HG02884 (cell line): ENCODE measurements around the gene ELOVL6.
"Not testable (repeated sequence)": the region's sequence is repeated elsewhere in the genome, so short reads cannot be mapped to it uniquely, and the experiment has no call there.

Experiments
- ATAC-seq: cut with Tn5 transposase; IDR thresholded peaks from one replicate; pipeline ENCODE4 v1.9.1; 2021; ENCODE audit warnings: mild to moderate bottlenecking, moderate library complexity; ENCODE audit not compliant: unreplicated experiment

ELOVL6 gene

GRCh38 chr4:110078148-110078547 lies 120.3 kb downstream of the ELOVL6 start:
- ATAC-seq: not testable (repeated sequence)

GRCh38 chr4:110076828-110077227 lies 121.6 kb downstream of the ELOVL6 start:
- not testable (repeated sequence) for ATAC-seq

GRCh38 chr4:110075891-110076290 lies 122.5 kb downstream of the ELOVL6 start:
- no peak for ATAC-seq

- ATAC-seq: no peak
Observed at GRCh38 chr4:110075083-110075738, 123.2 kb downstream of the ELOVL6 start.

GRCh38 chr4:110074570-110074969 lies 123.8 kb downstream of the ELOVL6 start:
- ATAC-seq: no peak

GRCh38 chr4:110073053-110073845 lies 125.2 kb downstream of the ELOVL6 start:
- ATAC-seq: no peak

- ATAC-seq: no peak
Observed at GRCh38 chr4:110071466-110071865, 126.9 kb downstream of the ELOVL6 start.

- ATAC-seq: no peak
Observed at GRCh38 chr4:110068248-110068647, 130.2 kb downstream of the ELOVL6 start.

GRCh38 chr4:110064934-110065333 lies 133.5 kb downstream of the ELOVL6 start:
- no peak for ATAC-seq

GRCh38 chr4:110064295-110064694 lies 134.1 kb downstream of the ELOVL6 start:
- ATAC-seq: no peak

GRCh38 chr4:110062166-110062565 lies 136.2 kb downstream of the ELOVL6 start:
- no peak for ATAC-seq

GRCh38 chr4:110061076-110061475 lies 137.3 kb downstream of the ELOVL6 start:
- ATAC-seq: no peak

GRCh38 chr4:110059556-110060191 lies 138.7 kb downstream of the ELOVL6 start:
- peak; percentile 70 for ATAC-seq

GRCh38 chr4:110058677-110059076 lies 139.7 kb downstream of the ELOVL6 start:
- ATAC-seq: no peak

GRCh38 chr4:110055158-110055768 lies 143.2 kb downstream of the ELOVL6 start:
- ATAC-seq: peak; percentile 84

GRCh38 chr4:110049951-110050925 lies 148.2 kb downstream of the ELOVL6 start:
- ATAC-seq: peak; percentile 73

GRCh38 chr4:110046588-110047049 lies 151.8 kb downstream of the ELOVL6 start:
- no peak for ATAC-seq

- no peak for ATAC-seq
Observed at GRCh38 chr4:110042545-110043517, 155.6 kb downstream of the ELOVL6 start.

GRCh38 chr4:110041735-110042134 lies 156.7 kb downstream of the ELOVL6 start:
- no peak for ATAC-seq
